K562 (cell line): ENCODE data around the gene RPTOR. TPM values are rescaled to one million over a fixed set of nuclear protein-coding genes. Genes with fewer than 3 reads are reported as not detected.

ENCODE experiments used
- CBX8 ChIP-seq: fragments of 200-600 bp; sonication (generic); IDR thresholded peaks from 2 replicates; pipeline ENCODE4 v1.6.1; 2012; ENCODE audit warnings: borderline replicate concordance, mixed run types, low read depth, mild to moderate bottlenecking, moderate library complexity, mixed read lengths, low read length, control low read depth, inconsistent platforms; ENCODE audit not compliant: poor library complexity, severe bottlenecking; ENCODE audit errors: extremely low read depth
- MTA1 ChIP-seq: fragments of 450-650 bp; IDR thresholded peaks from 2 replicates; pipeline ENCODE4 v1.6.1; 2017; ENCODE audit warnings: borderline replicate concordance
- SP1 ChIP-seq: sonication (generic); formaldehyde crosslinking; IDR thresholded peaks from 2 replicates; pipeline ENCODE4 v1.8.1; 2022; ENCODE audit warnings: mild to moderate bottlenecking, missing genetic modification reagents
- TEAD2 ChIP-seq: fragments of 450-650 bp; IDR thresholded peaks from 2 replicates; pipeline ENCODE4 v1.6.1; 2016; ENCODE audit warnings: missing genetic modification characterization, control low read depth, missing compliant biosample characterization
- TOE1 ChIP-seq, 2 experiments: fragments of 450-650 bp in 1 of 2; sonication (generic) in 1 of 2; formaldehyde crosslinking in 1 of 2; IDR thresholded peaks; 2 replicates each; pipeline versions ENCODE4 v1.7.1 to v1.8.0; 2016 to 2022; ENCODE audit warnings: borderline replicate concordance in 2 of 2, mild to moderate bottlenecking in 2 of 2, antibody characterized with exemption in 1 of 2, inconsistent platforms in 1 of 2, low read depth in 1 of 2, missing genetic modification reagents in 1 of 2, moderate library complexity in 1 of 2
- ZNF184 ChIP-seq: sonication (generic); formaldehyde crosslinking; IDR thresholded peaks from 2 replicates; pipeline ENCODE4 v1.5.0; 2020; ENCODE audit warnings: missing genetic modification reagents
- polyA plus RNA-seq, 8 experiments: library from polyadenylated mRNA; depleted of rRNA in 4 of 8; stranded (reverse) in 5 of 8; unstranded in 3 of 8; fragments of >200 nt; fragmentation: Nextera tagmentation in 2 of 8; fragmentation: Illumina TruSeq in 1 of 8; extraction: Ambion mirVana in 2 of 8; extraction: Trizol in 1 of 8; gene quantifications; 2 replicates each; pipeline versions ENCODE4 v1.2.1 to v1.2.3, GENCODE V29; 2011 to 2014; ENCODE audit warnings: inconsistent platforms in 1 of 8, missing spikeins in 1 of 8
- total RNA-seq, 7 experiments: library from RNA; depleted of rRNA in 6 of 7; stranded (reverse); fragments of >200 nt in 6 of 7; fragmentation: Illumina TruSeq in 2 of 7; extraction: Trizol in 2 of 7; gene quantifications; 2 replicates each; pipeline versions ENCODE4 v1.2.1 to v1.2.3, GENCODE V29; 2011 to 2021; ENCODE audit warnings: low replicate concordance in 1 of 7
- TF ChIP-seq, protein P1 (sequence below), 2 experiments: fragments of 250-450 bp in 1 of 2; fragments of 450-650 bp in 1 of 2; sonication (Bioruptor Pico) in 1 of 2; IDR thresholded peaks; 2 replicates each; pipeline versions ENCODE4 v1.6.1 to v1.8.0; 2016 to 2021; ENCODE audit warnings: mild to moderate bottlenecking in 2 of 2, moderate library complexity in 2 of 2, missing compliant biosample characterization in 1 of 2, missing genetic modification characterization in 1 of 2
- TF ChIP-seq, protein P2 (sequence below): fragments of 450-650 bp; IDR thresholded peaks from 2 replicates; pipeline ENCODE4 v1.7.0; 2016; ENCODE audit warnings: borderline replicate concordance
- TF ChIP-seq, protein P3 (sequence below): fragments of 250-450 bp; sonication (Bioruptor Pico); IDR thresholded peaks from 2 replicates; pipeline ENCODE4 v1.4.0; 2020
- TF ChIP-seq, protein P4 (sequence below), 2 experiments: fragments of 450-650 bp; conservative IDR thresholded peaks; 2 replicates each; pipeline ENCODE4 v1.6.1; 2017; ENCODE audit warnings: mild to moderate bottlenecking in 2 of 2, moderate library complexity in 2 of 2

RPTOR gene
- total and polyA plus RNA-seq, 9 of the 15 experiments (the other 6 are each of a cell fraction or from before 2014, with no cell fraction given), result 0.24 to 54.1 (median 10.2) TPM

DNA sequence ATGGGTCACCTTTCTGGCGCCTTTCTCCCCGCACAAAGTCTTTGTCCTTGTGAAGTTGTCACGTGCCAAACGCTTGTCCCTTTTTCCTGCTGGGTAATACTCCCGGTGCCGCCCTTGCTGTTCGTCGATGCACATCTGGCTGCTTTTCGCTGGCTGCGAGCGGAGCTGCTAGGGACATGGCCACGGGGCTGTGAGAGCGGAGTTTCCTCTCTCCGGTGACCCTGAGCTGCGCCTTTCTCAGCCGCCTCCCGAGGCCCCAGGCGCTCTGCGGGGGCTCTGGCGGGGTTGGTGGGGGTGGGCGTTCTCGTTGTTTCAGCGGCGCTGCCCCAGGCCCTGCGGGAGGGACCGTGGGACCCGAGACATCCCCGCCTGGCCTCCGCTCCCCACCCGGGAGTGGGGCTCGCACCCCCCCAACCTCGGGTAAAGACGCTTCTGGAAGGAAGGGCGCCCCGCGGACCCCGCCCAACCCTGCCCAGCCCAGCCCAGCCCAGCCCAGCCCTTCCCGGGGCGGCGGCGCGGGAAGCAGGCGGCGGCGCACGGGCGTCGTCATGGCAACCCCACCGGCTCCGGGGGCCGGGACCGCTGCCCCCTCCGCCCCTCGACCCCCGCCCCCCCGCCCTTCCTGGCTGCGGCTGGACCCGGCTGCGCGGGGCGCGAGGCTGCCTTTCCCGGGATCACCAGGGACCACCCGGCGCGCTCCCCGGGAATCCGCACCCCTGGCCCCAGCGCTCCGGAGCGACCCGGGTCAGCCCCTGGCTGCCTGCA, 459.3 kb downstream of the RPTOR start (continued):
- TF ChIP-seq, protein P1, sequence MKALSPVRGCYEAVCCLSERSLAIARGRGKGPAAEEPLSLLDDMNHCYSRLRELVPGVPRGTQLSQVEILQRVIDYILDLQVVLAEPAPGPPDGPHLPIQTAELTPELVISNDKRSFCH (CRISPR knock-in tag; IDR thresholded peaks at IDR 0.05), result no peak
- TF ChIP-seq, protein P1 (tag; IDR thresholded peaks at IDR 0.05), result no peak
- TF ChIP-seq, protein P2, sequence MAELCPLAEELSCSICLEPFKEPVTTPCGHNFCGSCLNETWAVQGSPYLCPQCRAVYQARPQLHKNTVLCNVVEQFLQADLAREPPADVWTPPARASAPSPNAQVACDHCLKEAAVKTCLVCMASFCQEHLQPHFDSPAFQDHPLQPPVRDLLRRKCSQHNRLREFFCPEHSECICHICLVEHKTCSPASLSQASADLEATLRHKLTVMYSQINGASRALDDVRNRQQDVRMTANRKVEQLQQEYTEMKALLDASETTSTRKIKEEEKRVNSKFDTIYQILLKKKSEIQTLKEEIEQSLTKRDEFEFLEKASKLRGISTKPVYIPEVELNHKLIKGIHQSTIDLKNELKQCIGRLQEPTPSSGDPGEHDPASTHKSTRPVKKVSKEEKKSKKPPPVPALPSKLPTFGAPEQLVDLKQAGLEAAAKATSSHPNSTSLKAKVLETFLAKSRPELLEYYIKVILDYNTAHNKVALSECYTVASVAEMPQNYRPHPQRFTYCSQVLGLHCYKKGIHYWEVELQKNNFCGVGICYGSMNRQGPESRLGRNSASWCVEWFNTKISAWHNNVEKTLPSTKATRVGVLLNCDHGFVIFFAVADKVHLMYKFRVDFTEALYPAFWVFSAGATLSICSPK, result no peak
- no peak for TF ChIP-seq SP1
- no peak for TF ChIP-seq MTA1
- TF ChIP-seq, protein P3, sequence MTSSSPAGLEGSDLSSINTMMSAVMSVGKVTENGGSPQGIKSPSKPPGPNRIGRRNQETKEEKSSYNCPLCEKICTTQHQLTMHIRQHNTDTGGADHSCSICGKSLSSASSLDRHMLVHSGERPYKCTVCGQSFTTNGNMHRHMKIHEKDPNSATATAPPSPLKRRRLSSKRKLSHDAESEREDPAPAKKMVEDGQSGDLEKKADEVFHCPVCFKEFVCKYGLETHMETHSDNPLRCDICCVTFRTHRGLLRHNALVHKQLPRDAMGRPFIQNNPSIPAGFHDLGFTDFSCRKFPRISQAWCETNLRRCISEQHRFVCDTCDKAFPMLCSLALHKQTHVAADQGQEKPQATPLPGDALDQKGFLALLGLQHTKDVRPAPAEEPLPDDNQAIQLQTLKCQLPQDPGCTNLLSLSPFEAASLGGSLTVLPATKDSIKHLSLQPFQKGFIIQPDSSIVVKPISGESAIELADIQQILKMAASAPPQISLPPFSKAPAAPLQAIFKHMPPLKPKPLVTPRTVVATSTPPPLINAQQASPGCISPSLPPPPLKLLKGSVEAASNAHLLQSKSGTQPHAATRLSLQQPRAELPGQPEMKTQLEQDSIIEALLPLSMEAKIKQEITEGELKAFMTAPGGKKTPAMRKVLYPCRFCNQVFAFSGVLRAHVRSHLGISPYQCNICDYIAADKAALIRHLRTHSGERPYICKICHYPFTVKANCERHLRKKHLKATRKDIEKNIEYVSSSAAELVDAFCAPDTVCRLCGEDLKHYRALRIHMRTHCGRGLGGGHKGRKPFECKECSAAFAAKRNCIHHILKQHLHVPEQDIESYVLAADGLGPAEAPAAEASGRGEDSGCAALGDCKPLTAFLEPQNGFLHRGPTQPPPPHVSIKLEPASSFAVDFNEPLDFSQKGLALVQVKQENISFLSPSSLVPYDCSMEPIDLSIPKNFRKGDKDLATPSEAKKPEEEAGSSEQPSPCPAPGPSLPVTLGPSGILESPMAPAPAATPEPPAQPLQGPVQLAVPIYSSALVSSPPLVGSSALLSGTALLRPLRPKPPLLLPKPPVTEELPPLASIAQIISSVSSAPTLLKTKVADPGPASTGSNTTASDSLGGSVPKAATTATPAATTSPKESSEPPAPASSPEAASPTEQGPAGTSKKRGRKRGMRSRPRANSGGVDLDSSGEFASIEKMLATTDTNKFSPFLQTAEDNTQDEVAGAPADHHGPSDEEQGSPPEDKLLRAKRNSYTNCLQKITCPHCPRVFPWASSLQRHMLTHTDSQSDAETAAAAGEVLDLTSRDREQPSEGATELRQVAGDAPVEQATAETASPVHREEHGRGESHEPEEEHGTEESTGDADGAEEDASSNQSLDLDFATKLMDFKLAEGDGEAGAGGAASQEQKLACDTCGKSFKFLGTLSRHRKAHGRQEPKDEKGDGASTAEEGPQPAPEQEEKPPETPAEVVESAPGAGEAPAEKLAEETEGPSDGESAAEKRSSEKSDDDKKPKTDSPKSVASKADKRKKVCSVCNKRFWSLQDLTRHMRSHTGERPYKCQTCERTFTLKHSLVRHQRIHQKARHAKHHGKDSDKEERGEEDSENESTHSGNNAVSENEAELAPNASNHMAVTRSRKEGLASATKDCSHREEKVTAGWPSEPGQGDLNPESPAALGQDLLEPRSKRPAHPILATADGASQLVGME (CRISPR knock-in tag), result 0 out of 2 replicates have a peak, but pooled peaks have one; percentile 20
- no peak for TF ChIP-seq CBX8
- TF ChIP-seq, protein P4, sequence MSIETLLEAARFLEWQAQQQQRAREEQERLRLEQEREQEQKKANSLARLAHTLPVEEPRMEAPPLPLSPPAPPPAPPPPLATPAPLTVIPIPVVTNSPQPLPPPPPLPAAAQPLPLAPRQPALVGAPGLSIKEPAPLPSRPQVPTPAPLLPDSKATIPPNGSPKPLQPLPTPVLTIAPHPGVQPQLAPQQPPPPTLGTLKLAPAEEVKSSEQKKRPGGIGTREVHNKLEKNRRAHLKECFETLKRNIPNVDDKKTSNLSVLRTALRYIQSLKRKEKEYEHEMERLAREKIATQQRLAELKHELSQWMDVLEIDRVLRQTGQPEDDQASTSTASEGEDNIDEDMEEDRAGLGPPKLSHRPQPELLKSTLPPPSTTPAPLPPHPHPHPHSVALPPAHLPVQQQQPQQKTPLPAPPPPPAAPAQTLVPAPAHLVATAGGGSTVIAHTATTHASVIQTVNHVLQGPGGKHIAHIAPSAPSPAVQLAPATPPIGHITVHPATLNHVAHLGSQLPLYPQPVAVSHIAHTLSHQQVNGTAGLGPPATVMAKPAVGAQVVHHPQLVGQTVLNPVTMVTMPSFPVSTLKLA (conservative IDR thresholded peaks at IDR 0.05), result 0 out of 4 replicates have a peak, but pooled peaks of 1 of the 2 experiments have one; percentile 32
- no peak for TF ChIP-seq TEAD2 (tag)
- TF ChIP-seq TOE1 (IDR thresholded peaks at IDR 0.05; ENCODE audit: borderline replicate concordance), result peak; percentile 34; the same call in 1 of the 2 replicates
- no peak for TF ChIP-seq TOE1 (CRISPR knock-in tag; IDR thresholded peaks at IDR 0.05; ENCODE audit: borderline replicate concordance, low read depth)
- peak; percentile 60 for TF ChIP-seq ZNF184
